ENCODE data around the gene BCAS1.

DNA sequence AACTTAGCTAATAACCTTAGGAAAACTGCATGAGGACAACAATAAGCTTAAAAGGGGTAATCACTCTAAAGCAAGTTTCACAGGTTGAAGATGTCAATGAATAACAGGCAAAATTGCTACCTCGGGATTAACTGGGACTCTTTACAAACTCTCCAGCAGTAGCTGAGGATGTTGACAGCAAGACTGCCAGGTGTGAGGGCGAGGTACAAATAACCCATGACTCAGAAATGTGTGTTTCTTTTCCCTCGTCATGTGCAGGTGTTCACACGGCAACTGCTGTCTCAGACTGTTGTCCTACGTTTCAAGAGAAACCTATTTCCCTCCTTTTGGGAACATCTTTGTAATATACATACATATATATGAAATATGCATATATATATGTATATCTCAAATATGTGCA, 15.9 kb downstream of the BCAS1 start:
- TF ChIP-seq RAD21 (IDR thresholded peaks at IDR 0.05; ENCODE audit: insufficient read depth, low read depth, low read length) (no peak), SUPT20H (IDR thresholded peaks at IDR 0.05; ENCODE audit: borderline replicate concordance, control insufficient read depth, low read depth, low read length) (no peak), REST (IDR thresholded peaks at IDR 0.05; ENCODE audit: low read depth, low read length) (no peak), POLR2A (IDR thresholded peaks at IDR 0.05; ENCODE audit: low read depth, low read length) (no peak), POLR2AphosphoS2 (IDR thresholded peaks at IDR 0.05; ENCODE audit: low read depth, low read length) (no peak), KDM1A (IDR thresholded peaks at IDR 0.05; ENCODE audit: borderline replicate concordance) (no peak), NRF1 (conservative IDR thresholded peaks at IDR 0.05; ENCODE audit: low read depth, low read length) (no peak), TAF1 (IDR thresholded peaks at IDR 0.05; ENCODE audit: borderline replicate concordance, low read depth, low read length) (no peak), GABPA (IDR thresholded peaks at IDR 0.05; ENCODE audit: low read depth) (no peak), EZH2 (IDR thresholded peaks at IDR 0.05; ENCODE audit: borderline replicate concordance, control insufficient read depth, low read depth, low read length) (no peak), FOS (IDR thresholded peaks at IDR 0.05; ENCODE audit: borderline replicate concordance, extremely low read depth, insufficient read length) (no peak)
- TF ChIP-seq, protein P1, sequence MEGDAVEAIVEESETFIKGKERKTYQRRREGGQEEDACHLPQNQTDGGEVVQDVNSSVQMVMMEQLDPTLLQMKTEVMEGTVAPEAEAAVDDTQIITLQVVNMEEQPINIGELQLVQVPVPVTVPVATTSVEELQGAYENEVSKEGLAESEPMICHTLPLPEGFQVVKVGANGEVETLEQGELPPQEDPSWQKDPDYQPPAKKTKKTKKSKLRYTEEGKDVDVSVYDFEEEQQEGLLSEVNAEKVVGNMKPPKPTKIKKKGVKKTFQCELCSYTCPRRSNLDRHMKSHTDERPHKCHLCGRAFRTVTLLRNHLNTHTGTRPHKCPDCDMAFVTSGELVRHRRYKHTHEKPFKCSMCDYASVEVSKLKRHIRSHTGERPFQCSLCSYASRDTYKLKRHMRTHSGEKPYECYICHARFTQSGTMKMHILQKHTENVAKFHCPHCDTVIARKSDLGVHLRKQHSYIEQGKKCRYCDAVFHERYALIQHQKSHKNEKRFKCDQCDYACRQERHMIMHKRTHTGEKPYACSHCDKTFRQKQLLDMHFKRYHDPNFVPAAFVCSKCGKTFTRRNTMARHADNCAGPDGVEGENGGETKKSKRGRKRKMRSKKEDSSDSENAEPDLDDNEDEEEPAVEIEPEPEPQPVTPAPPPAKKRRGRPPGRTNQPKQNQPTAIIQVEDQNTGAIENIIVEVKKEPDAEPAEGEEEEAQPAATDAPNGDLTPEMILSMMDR (IDR thresholded peaks at IDR 0.05 in 2 of 3, conservative IDR thresholded peaks at IDR 0.05 in 1 of 3; ENCODE audit: control insufficient read depth in 2 of 3, extremely low read depth in 1 of 3, insufficient read depth in 1 of 3, low read depth in 3 of 3, low read length in 3 of 3), result no peak
- TF ChIP-seq, protein P2, sequence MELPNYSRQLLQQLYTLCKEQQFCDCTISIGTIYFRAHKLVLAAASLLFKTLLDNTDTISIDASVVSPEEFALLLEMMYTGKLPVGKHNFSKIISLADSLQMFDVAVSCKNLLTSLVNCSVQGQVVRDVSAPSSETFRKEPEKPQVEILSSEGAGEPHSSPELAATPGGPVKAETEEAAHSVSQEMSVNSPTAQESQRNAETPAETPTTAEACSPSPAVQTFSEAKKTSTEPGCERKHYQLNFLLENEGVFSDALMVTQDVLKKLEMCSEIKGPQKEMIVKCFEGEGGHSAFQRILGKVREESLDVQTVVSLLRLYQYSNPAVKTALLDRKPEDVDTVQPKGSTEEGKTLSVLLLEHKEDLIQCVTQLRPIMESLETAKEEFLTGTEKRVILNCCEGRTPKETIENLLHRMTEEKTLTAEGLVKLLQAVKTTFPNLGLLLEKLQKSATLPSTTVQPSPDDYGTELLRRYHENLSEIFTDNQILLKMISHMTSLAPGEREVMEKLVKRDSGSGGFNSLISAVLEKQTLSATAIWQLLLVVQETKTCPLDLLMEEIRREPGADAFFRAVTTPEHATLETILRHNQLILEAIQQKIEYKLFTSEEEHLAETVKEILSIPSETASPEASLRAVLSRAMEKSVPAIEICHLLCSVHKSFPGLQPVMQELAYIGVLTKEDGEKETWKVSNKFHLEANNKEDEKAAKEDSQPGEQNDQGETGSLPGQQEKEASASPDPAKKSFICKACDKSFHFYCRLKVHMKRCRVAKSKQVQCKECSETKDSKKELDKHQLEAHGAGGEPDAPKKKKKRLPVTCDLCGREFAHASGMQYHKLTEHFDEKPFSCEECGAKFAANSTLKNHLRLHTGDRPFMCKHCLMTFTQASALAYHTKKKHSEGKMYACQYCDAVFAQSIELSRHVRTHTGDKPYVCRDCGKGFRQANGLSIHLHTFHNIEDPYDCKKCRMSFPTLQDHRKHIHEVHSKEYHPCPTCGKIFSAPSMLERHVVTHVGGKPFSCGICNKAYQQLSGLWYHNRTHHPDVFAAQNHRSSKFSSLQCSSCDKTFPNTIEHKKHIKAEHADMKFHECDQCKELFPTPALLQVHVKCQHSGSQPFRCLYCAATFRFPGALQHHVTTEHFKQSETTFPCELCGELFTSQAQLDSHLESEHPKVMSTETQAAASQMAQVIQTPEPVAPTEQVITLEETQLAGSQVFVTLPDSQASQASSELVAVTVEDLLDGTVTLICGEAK (IDR thresholded peaks at IDR 0.05; ENCODE audit: borderline replicate concordance), result no peak
